ENCODE results near the gene MAP1LC3A. TPM values are rescaled to one million over a fixed set of nuclear protein-coding genes. Genes with fewer than 3 reads are reported as not detected.
"Not testable (repeated sequence)": the region's sequence is repeated elsewhere in the genome, so short reads cannot be mapped to it uniquely, and the experiment has no call there.

MAP1LC3A gene
- 9.3 and 12.6 TPM in 2 replicates for total RNA-seq (2014; rRNA removed; shearing (Covaris generic))

DNA sequence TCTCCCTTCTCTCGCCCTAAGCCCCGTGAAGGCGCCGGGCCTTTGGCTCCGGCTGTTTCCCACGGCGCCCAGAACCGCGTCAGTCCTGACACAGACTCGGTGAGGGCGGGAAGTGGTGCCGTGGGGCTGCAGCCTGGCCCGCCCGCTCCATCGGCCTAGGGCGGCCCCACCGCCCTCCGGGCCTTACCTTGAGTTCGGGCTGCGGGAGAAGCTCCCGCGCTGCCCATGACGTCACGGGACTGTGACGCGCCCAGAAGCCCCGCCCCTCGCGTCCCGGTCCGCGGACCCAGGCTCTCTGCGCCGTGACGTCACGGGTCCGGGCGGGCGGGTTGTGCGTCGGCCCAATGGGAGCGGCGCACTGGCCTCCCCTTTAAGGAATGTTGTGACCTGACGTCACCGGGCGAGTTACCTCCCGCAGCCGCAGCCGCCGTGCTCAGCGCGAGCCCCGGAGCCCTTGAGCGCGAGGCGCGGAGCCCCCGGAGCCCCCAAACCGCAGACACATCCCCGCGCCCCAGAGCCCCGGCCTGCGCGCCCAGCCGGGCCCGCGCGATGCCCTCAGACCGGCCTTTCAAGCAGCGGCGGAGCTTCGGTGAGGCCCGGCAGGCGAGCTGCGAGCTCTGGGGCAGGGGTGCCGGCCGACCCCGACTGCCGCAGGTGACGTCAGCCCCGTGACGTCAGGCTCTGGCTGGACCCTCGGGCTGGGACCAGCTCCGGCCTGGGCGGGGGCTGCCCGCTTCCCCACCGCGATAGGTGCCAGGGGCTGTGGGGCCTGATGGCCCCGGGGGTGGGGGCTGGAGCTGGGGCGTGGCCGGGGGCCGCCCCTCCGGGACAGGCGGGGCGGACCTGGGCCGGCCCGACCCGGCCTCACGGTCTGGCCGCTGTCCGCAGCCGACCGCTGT is at the start of gene MAP1LC3A:
Gene MAP1LC3A (plus strand): TSS at position 399 of the 899 bp plus-strand sequence. CDS start 151 bp downstream, at position 550.
- DNase-seq (ENCODE audit: low spot score), result peak; percentile 96

DNA sequence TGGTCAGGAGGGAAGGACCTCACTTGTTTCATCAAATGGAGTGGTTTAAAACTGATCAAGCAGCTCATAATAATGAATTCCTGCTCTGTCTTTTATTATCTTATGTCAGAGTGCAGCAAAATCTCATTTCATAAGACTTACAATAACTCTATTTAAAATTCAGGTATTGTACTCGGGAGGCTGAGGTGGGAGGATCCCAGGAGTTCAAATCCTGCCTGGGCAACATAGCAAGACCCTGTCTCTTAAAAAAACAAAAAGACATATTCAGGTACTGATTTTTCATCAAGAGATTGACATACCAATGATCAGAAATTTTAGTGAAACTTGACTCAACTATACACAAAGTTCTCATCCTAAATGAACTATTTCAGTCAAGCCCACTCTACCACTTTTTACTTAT is 47.9 kb upstream of the MAP1LC3A start:
- no peak for DNase-seq (ENCODE audit: low spot score)

DNA sequence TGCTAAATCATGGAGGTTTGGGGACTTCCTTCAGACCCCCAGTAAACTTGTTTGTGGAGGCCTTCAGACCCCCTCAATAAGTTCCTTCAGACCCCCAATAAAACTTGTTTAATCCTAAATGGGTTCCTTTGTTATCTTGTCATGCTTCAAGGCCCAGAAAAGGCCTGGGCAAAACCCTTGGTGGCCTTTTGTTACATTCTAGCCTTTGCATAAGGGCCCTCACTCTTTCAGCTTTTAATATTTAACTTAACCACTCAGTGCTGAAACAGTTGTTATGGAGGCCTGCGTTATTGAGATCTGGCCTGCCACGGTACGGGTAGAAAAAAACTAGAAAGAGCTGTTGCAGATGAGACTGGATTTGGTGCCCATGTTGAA is 46.6 kb upstream of the MAP1LC3A start:
- DNase-seq (ENCODE audit: low spot score), result no peak

DNA sequence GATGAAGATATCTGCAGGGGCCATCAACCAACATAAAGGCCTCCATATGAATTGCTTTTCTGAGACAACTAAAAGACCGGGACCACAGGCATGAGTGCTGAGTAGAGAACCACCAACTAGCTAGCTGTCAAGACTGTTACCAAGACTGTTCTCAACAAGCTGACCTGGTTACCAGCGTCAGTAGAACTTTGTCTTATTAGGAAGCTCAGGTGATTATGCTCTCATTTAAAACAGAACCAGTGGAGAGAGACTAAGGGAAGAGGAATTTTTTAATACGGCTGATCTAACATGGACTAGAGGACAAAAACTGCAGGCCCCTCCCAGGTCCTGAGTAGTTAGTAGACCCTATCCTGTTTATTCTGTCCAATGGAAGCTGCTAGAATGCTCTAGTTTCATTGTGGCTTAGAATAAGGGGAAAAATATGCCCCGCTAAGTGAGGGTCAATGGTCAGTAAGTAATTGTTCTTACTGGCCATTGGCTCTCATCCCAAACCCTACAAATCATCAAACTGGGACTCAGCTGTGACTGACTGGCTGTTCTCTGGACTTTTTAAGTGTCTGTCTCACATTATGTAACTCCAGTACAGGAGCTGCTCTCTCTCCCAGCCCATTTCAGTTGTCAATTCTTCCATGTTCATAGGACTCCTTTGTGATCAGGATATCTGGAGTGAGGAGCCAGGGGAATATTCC is 46.1 kb upstream of the MAP1LC3A start:
- DNase-seq (ENCODE audit: low spot score), result no peak

DNA sequence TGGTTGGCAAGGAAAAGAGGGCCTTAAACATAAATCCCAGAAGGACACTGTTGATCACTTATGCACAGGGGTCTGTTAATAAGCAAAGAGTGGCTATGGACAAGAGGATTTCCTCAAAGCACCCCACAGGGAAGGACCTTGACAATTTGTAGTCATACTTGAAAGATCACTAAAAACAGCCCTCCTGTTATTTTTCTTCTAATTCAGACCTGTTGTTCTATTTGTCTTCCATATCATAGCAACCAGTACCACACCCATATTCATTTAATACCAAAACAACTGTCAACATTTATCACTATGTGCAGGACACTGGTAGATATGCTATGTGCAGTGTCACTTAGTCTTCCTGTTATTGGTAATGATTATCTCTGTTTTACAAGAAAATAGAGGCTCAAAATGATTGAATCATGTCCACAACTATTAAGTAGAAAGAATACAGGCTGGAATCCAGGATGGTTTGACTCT is 45.5 kb upstream of the MAP1LC3A start:
- peak; percentile 48 for DNase-seq (ENCODE audit: low spot score)

DNA sequence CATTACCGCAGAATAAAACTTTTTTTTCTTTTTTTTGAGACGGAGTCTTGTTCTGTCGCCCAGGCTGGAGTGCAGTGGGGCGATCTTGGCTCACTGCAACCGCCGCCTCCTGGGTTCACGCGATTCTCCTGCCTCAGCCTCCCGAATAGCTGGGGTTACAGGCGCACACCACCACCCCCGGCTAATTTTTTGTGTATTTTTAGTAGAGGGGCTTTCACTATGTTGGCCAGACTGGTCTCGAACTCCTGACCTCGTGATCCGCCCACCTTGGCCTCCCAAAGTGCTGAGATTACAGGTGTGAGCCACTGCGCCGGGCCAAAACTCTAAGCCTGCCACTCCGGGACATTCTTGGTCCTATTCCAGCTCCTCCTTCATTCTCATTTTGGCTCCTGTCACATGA is 44.5 kb upstream of the MAP1LC3A start:
- DNase-seq (ENCODE audit: low spot score), result not testable (repeated sequence)

DNA sequence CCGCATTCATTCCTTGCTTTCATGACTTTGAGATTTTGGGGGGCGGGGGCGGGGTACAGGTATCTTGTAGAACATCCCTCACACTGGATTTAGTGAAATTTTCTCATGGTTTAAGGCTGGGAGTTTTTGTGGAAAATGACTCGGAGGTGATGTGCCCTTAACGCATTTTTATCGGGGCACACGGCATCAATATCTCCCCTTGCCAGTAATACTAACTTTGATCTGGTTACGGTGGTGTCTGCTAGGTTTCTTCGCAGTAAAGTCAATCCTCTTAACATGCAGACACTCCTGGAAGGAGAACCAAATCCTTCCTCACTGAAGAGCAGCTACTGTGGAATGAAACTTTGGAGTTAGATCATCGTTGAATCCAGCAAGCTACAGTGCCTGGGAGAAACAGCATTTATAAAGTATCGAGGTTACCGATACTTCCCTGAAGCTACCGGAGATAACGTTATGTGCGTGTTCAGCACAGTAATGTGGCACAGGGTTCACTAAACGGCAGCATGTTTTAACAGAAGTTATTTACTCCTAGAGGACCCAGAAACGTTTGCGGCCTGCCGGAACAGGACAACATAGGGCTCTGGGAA is 43.5 kb upstream of the MAP1LC3A start:
- DNase-seq (ENCODE audit: low spot score), result no peak

DNA sequence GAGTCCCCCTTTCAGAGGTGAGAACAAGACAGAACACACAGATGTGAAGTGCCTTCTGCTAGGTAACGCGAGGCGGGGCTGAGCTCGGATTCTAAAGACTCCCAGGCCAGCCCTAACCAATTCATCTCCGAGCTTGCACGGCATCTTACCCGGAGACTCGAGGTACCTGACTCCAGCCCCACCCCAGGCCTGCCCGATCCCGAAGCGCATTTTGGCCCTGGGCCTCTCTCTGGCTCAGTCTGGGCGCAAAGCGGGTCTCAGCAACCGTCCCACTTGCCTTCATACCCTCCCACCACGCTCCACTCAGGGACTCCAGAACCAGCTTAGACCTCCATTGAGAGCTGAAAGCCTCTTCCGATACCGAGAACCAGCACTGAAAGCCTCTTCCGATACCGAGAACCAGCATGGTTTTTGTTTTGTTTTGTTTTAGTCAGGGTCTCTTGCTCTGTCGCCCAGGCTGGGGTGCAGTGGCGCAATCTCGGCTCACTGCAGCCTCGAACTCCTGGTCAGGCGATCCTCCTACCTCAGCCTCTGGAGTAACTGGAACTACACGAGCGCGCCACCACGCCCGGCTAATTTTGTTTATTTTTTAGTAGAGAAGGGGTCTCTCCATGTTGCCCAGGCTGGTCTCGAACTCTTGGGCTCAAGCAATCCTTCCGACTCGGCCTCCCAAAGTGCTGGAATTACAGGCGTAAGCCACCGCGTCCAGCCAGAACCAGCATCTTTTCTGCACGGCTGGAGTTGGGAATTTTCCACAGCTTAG is 42.9 kb upstream of the MAP1LC3A start:
- DNase-seq (ENCODE audit: low spot score), result peak; percentile 92

DNA sequence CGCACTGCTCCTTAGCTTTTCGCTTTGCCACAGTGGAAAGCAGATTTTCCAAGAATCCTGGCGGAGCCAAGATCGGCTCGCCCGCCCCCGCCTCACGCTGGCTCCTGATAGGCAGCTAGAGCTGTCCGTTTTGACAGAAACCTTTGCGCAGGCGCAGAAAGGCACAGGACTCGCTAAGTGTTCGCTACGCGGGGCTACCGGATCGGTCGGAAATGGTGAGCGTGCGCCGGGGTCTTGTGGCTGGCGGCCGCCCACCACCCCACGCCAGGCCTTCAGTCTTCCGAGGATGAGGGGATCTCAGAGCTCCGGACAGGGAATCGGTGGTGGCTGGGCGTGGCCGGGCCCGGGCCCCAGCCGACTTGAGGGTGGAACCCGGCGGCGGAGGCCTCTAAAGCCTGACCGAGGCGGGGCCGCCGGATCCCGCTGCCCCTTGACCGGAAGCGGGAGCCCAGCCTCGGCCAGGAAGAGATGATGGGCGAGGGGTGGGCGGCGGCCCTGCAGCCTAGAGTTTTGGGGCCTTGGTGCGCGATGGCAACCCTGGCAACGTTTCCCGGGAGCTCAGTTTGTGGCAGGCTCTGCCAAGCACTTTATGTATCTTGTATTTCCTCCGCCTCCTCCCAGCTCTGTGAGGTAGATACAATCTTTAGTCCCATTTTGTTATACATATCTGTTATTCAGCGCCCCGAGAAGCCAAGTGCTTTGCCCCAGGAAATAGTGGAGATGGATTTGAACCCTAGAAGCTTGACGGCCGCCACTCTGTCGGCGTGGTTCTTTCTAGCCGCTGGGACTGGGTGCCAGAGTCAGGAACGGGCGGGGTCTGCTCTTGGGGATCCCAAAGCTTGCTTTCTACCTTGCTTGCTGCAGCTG is 42.0 kb upstream of the MAP1LC3A start, which contains the start of gene DYNLRB1:
Gene DYNLRB1 (plus strand): TSS at position 176 of the 867 bp plus-strand sequence. CDS start 37 bp downstream, at position 213.
- DNase-seq (ENCODE audit: low spot score), result peak; percentile 100

DNA sequence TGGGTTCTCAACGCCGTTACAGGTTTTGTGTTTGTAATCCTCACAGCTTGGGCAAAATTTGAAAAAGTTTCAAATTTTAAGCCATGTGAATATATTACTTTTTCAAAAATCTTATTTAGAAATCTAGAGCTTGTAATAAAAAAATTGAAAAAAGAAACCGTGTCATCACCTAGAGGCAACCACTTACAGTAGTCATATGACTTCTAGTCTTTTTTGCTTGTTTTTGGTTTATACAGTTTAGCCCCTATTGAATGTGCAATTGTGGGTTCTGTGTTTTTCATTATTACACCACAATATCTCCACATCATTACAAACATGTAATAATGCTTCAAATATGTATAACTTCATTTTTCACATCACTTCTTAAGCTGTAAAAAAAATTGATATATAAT is 41.4 kb upstream of the MAP1LC3A start:
- DNase-seq (ENCODE audit: low spot score), result no peak

DNA sequence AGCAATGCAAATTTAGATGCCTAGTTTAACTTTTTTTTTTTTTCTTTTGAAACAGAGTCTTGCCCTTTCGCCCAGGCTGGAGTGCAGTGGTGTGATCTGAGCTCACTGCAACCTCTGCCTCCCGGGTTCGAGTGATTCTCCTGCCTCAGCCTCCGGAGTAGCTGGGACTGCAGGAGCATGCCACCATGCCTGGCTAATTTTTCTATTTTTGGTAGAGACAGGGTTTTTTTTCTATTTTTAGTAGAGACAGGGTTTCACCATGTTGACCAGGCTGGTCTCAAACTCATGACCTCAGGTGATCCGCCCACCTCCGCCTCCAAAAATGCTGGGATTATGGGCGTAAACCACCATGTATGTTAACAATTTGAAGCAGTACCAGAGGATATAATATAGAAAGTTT is 39.7 kb upstream of the MAP1LC3A start:
- DNase-seq (ENCODE audit: low spot score), result not testable (repeated sequence)

DNA sequence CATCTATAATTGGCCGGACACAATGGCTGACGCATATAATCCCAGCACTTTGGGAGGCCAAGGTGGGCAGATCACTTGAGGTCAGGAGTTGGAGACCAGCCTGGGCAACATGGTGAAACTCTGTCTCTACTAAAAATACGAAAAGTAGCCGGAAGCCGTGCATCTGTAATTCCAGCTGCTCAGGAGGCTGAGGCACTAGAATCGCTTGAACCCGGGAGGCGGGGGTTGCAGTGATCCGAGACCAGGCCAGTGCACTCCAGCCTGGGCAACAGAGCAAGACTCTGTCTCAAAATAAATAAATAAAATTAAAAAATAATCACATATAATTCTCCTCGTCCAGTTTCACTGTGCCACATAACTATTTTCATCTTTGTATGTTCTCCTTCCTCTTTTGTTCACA is 38.7 kb upstream of the MAP1LC3A start:
- not testable (repeated sequence) for DNase-seq (ENCODE audit: low spot score)

DNA sequence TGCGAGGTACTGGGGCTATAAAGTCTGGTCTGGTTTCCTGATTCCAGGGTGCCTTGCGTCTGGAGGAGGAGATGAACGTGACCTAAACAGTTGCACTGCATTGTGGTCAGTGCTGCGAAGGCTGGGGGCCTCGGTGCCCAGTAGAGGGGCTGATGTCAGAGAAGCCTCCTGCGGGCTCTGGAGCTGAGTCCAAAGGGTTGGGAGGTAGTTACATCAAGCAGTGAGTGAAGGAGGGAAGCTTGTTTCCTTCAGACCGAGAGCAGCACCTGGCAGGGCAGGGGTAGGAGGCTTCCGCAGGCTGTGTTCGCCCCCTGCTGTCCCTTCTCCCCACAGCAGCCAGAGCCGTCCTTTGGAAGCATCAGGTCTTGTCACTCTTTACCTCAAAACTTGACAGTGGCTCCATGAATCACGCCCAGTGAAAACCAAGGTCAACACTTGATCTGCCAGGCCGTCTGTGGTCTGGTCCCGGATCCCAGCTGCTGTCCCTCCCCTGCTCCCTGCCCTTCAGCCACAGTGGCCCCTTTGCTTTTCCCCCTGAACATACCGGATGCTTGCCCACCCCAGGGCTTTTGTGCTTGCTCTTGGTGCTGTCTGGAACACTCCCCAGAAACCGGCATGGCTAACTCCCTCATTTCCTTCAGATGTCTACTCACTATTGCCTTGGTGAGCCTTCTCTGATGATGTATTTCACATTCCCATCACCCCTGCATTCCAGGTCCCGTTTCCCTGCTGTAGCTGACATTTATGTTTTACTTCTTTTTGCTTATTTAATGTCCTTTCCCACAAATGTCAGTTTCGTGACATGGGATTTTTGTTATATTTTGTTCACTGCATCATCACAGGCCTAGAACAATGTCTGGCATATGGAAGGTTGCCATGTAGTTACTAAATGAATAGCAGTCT is 35.3 kb upstream of the MAP1LC3A start:
- DNase-seq (ENCODE audit: low spot score), result peak; percentile 96

DNA sequence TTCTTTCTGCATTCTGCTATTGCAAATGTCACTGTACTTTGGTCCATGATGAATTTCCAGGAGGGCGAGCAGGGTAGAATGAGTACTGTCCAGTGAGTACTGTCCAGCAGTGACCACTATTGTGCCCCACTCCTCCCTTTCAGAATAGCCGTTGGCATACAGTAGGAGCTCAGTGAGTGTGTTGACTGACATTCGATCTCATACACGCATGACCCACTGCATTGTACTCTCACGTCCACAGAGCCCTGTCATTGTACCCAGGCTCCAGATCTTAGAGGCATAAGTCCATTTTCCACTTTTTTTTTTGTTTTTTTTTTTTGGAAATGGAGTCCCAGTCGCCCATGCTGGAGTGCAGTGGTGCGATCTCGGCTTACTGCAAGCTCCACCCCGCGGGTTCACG is 34.1 kb upstream of the MAP1LC3A start:
- no peak for DNase-seq (ENCODE audit: low spot score)

DNA sequence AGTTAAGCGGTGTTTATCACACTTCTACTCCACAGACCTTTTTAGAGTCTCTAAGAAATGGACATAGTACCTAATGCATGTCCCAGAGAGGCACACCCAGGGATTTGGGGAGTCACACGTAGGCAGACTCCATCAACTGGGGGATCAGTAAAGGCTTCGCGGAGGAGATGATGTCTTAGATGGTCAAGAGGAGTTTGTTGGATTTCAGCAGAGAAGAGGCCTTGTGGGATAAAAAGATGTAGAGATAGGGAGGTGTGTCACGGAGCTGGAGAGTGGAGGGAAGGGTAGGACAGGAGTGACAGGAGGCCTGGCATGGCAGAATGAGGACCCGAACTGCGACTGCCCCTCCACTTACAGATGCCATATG is 33.2 kb upstream of the MAP1LC3A start:
- DNase-seq (ENCODE audit: low spot score), result no peak

DNA sequence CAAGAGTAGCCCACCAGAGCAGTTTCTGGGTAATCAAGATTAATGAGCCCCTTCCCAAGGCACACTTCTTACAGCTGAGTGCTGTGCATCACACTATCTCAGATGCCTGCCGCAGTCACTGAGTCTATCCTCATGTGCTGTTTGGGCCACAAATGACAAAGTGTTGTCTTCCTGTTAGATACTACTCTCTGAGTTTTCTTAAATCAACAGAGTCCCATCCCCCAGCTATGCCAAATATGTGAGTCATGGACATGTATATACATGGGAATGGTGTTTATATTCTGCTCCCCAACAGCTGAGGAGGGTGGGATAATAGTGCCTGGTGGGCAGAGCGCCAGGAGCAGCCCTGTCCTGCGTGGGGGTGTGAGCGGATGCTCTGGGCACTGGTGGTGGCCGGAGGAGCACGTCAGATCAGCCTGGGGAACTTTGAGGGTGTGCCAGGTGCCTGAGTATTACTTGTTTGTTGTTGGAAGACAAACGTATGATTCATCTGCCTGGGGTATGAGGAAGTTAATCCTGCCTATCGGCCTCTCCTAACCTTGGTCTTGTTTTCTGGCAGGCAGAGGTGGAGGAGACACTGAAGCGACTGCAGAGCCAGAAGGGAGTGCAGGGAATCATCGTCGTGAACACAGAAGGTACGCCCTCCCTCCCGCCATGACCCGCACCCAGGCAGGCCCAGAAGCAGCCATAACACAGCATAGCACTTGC is 32.7 kb upstream of the MAP1LC3A start:
- DNase-seq (ENCODE audit: low spot score), result peak; percentile 99

DNA sequence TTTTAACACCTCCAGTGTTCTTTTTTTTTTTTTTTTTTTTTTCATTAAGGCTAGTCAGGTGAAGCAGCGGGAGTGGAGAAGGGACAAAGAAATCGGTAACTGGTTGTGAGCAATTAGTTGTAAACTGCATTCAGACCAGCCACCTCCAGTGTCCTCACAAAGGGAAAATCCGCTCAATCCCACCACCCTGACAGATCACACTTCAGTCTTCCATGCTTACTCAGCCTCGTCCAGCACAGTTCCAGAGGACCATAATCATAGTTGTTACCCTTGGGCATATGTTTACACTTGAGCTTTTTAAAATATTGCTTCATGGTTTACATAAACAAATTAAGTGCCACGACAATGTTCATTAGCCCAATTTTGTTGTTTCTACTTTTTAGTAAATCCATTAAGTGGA is 32.1 kb upstream of the MAP1LC3A start:
- DNase-seq (ENCODE audit: low spot score), result no peak

DNA sequence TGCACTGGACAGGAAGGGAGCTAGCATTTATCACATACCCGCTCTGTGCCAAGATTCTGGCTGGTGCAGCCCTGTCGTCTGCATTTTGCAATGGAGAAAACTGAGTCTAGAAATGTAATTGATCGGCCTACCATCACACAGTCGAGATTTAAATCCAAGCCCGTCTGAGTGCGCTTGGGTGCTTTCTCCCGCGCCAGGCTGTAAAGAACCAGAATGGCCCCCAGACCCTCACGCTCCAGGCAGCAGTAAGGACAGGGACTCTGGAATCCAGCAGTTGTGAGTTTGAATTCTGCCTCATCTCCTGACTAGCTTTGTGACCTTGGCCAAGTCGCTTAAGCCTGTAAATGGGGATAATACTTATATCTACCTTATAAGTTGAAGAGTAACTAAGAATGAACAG is 31.5 kb upstream of the MAP1LC3A start:
- DNase-seq (ENCODE audit: low spot score), result no peak

DNA sequence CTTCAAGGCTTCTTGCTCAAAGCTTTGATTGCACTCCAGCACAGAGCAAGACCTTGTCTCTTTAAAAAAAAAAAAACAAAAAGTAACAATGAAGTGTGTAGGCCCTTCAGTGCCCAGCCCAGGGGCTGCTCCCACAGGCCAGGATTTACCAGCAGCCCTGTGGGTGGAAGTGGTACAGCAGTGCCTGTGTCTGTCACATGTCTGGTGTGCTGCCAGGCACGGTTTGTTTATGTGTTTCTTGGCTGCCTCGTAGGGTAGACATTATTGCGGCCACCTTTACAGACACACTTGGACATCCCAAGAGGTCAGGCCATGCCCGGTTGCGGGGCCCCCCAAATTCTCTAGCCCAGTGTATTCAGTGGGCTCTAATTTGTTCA is 29.6 kb upstream of the MAP1LC3A start:
- no peak for DNase-seq (ENCODE audit: low spot score)

Data from HT-29 (cell line).